ENCODE measurements around the gene BMAL2.

GRCh38 chr12:27333403-27334009 lies 870 bp downstream of the BMAL2 start:
- TF ChIP-seq, protein P1, sequence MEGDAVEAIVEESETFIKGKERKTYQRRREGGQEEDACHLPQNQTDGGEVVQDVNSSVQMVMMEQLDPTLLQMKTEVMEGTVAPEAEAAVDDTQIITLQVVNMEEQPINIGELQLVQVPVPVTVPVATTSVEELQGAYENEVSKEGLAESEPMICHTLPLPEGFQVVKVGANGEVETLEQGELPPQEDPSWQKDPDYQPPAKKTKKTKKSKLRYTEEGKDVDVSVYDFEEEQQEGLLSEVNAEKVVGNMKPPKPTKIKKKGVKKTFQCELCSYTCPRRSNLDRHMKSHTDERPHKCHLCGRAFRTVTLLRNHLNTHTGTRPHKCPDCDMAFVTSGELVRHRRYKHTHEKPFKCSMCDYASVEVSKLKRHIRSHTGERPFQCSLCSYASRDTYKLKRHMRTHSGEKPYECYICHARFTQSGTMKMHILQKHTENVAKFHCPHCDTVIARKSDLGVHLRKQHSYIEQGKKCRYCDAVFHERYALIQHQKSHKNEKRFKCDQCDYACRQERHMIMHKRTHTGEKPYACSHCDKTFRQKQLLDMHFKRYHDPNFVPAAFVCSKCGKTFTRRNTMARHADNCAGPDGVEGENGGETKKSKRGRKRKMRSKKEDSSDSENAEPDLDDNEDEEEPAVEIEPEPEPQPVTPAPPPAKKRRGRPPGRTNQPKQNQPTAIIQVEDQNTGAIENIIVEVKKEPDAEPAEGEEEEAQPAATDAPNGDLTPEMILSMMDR (IDR thresholded peaks at IDR 0.05), result no peak
- TF ChIP-seq HOXB5 (CRISPR knock-in tag; IDR thresholded peaks at IDR 0.05), result no peak
- TF ChIP-seq ZFP36 (IDR thresholded peaks at IDR 0.05; ENCODE audit: borderline replicate concordance, partially characterized antibody), result no peak
- TF ChIP-seq MAFK (IDR thresholded peaks at IDR 0.05; ENCODE audit: partially characterized antibody), result no peak
- TF ChIP-seq JUN (IDR thresholded peaks at IDR 0.05), result no peak
- TF ChIP-seq PBX3 (IDR thresholded peaks at IDR 0.05), result no peak
- no peak for TF ChIP-seq RFX5 (IDR thresholded peaks at IDR 0.05)
- TF ChIP-seq CEBPB (IDR thresholded peaks at IDR 0.05), result no peak
- TF ChIP-seq, protein P2, sequence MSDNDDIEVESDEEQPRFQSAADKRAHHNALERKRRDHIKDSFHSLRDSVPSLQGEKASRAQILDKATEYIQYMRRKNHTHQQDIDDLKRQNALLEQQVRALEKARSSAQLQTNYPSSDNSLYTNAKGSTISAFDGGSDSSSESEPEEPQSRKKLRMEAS (IDR thresholded peaks at IDR 0.05), result peak; percentile 62
